Spinal cord (tissue), 10 donors: ENCODE measurements around the gene TEFM. TPM values are rescaled to one million over a fixed set of nuclear protein-coding genes. Genes with fewer than 3 reads are reported as not detected.
"Not testable (repeated sequence)": the region's sequence is repeated elsewhere in the genome, so short reads cannot be mapped to it uniquely, and the experiment has no call there.

Source experiments
- DNase-seq, 6 donors: peaks; one replicate each; pipeline versions ENCODE4 v3.0.0 to v3.0.0-alpha.2; 2013 to 2015; ENCODE audit warnings: low spot score in 6 of 6, low read depth in 4 of 6
- H3K27ac ChIP-seq: one replicate; pipeline ENCODE4 v1.5.1; 2013; ENCODE audit warnings: low read depth, low read length, control low read depth
- H3K27me3 ChIP-seq: one replicate; pipeline ENCODE4 v1.6.1; 2013; ENCODE audit warnings: low read length; ENCODE audit not compliant: control insufficient read depth, insufficient read depth
- H3K36me3 ChIP-seq: one replicate; pipeline ENCODE4 v1.6.1; 2013; ENCODE audit warnings: low read length; ENCODE audit not compliant: control insufficient read depth, insufficient read depth
- H3K4me1 ChIP-seq: one replicate; pipeline ENCODE4 v1.6.1; 2013; ENCODE audit warnings: low read length; ENCODE audit not compliant: control insufficient read depth, insufficient read depth
- H3K4me3 ChIP-seq: one replicate; pipeline ENCODE4 v1.5.1; 2013; ENCODE audit warnings: low read depth, low read length, control low read depth
- H3K9me3 ChIP-seq: one replicate; pipeline ENCODE4 v1.6.1; 2013; ENCODE audit warnings: low read length; ENCODE audit not compliant: control insufficient read depth, insufficient read depth
- WGBS: methylation state at CpG from one replicate; pipeline ENCODE4 v1.1.5; 2013; ENCODE audit warnings: missing lambda C conversion rate; ENCODE audit not compliant: insufficient coverage; 5-methylcytosine and 5-hydroxymethylcytosine counted together
- polyA plus RNA-seq, 2 donors: library from polyadenylated mRNA; unstranded; fragments of 120-200 nt; gene quantifications; one replicate each; pipeline ENCODE4 v1.2.1, GENCODE V29; 2013; ENCODE audit not compliant: insufficient read length in 2 of 2
- total RNA-seq, 2 donors: library from RNA; depleted of rRNA in 1 of 2; stranded (reverse); fragments of 120-200 nt in 1 of 2; fragments of >200 nt in 1 of 2; gene quantifications; one replicate each; pipeline versions ENCODE4 v1.2.3 to v1.2.4, GENCODE V29; 2013 to 2014
- donor health status: healthy.

Gene TEFM
- total and polyA plus RNA-seq, 4 donors: 13.4 to 22.2 (median 18.4) TPM

GRCh38 chr17:30921544-30922196, 15.6 kb upstream of the TEFM start, which contains the start of gene ADAP2:
ADAP2 (plus strand) TSS chr17:30921945; CDS start chr17:30922015, 70 bp downstream.
- DNase-seq: peak in 2 of 6 donors; percentile 9 to 17
- Histone ChIP-seq H3K9me3 (no peaks in the 10 kb centered on the region), H3K4me3 (no peak within 1 kb of the TSS), H3K27me3 (peaks cover 46% of the 10 kb centered on the region), H3K36me3 (no peaks in the 10 kb centered on the region), H3K4me1 (peaks cover 10% of the 10 kb centered on the region), H3K27ac (no peak within 1 kb of the TSS)
- 2% methylated on average over 57 of the region's 60 CpGs for WGBS

DNA sequence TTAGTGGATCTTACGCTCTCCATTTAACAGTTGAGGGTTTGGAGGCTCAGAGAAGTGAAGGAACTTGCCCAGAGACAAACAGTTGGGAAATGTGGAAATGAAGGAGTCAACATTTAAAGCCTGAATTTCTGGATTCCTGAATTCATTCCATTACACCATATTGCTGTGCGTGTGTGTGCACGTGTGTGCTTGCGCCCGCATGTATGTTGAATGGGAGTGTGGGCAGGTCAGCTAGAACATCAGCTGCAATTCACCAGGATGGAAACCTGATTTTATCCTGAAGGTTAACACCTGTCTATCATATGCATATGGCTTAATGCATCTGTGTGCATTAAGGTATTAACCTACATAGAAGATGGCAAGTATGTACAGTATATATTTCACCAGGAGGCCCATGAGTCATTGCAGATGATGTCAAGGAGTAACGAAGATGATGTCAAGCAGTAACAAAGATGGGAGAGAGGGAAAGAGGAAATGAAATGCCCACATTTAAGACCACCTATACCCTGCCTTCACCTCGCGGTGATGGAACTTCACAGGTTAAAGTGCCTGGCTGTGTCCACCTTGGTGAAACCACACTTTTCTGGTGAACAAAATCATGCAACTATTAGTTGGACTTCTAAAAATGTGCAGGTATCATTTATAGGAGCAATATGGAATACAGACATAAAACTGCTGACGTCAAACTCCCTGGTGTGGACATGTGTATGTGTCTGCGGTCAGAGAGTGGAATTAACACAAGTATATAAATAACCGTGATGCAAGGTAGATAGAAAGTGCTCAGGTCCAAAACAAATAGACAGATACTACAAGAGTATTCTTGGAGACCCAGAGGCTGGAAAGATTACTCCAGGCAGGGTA, 14.9 kb upstream of the TEFM start:
- Histone ChIP-seq H3K27me3 (peaks cover 45% of the 10 kb centered on the region), H3K4me1 (peaks cover 10% of the 10 kb centered on the region), H3K9me3 (no peaks in the 10 kb centered on the region), H3K27ac (no peak overlapping the region), H3K36me3 (no peaks in the 10 kb centered on the region), H3K4me3 (no peak overlapping the region)
- no peak for DNase-seq
- WGBS: no CpG with 5 or more reads among the region's 11 CpGs

- no peak for DNase-seq
- Histone ChIP-seq H3K27me3 (peaks cover 44% of the 10 kb centered on the region), H3K4me1 (peaks cover 10% of the 10 kb centered on the region), H3K36me3 (no peaks in the 10 kb centered on the region), H3K9me3 (no peaks in the 10 kb centered on the region), H3K4me3 (no peak overlapping the region), H3K27ac (no peak overlapping the region)
- 82% methylated on average over 2 of the region's 4 CpGs for WGBS
These were observed 14.2 kb upstream of the TEFM start for GRCh38 chr17:30920282-30920681.

GRCh38 chr17:30917050-30917449, 11.0 kb upstream of the TEFM start:
- H3K27ac ChIP-seq: no peak overlapping the region

DNA sequence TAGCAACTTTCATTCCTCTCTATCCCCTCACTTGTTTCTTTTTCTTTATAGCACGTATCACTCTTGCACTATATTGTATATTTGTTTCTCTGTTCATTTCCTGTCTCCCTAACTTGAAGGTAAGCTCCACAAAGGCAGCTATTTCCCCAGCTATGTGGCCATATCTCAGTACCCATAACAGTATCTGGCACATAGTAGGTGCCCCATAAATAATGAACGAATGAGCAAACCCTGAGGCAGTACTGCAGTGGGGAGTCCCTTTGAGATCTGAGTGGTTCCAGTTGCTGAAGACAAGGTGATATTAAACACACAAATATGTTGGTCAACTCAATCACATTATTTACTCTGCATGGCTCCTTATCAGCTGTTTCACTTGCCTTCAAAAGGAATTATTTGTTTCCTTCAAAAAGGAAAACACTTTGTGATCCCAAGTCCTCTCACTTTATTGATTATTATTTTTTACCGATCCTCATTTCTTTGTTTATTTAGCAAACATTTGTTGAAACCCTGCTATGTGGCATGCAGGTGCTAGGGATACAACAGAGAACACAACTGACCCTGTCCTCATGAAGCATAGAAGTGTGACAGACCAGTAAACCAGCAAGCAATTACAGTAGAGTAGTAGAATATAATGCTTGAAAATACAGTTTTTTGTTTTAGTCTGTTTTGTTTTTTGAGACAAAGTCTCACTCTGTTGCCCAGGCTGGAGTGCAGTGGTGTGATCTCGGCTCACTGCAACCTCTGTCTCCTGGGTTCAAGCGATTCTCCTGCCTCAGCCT, 10.0 kb upstream of the TEFM start:
- Histone ChIP-seq H3K4me3 (no peak overlapping the region), H3K36me3 (no peaks in the 10 kb centered on the region), H3K27ac (no peak overlapping the region), H3K4me1 (no peaks in the 10 kb centered on the region), H3K27me3 (peaks cover 13% of the 10 kb centered on the region), H3K9me3 (no peaks in the 10 kb centered on the region)
- 80% methylated on average over 1 of the region's 5 CpGs for WGBS
- no peak for DNase-seq

More at GRCh38 chr17:30917050-30917449, 11.0 kb upstream of the TEFM start:
- peaks cover 3% of the 10 kb centered on the region for H3K4me1 ChIP-seq
- H3K27me3 ChIP-seq: peaks cover 20% of the 10 kb centered on the region
- DNase-seq: no peak
- H3K36me3 ChIP-seq: no peaks in the 10 kb centered on the region
- no peaks in the 10 kb centered on the region for H3K9me3 ChIP-seq
- H3K4me3 ChIP-seq: no peak overlapping the region

DNA sequence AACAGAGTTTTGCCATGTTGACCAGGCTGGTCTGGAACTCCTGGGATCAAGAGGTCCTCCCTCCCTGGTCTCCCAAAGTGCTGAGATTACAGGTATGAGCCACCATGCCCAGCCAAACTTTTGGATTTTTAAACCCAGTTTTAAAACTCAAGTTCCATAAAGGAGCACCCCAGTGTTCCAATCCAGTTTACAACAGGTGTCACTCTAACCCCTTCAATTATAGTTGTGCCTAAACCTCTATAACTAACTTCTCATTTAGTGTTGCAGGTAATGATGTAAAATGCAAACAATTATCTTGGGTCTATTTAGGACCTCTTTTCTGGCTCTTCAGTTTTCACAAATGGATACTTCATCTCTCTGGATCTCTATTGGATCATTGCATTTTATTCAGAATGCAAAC, 7.9 kb upstream of the TEFM start:
- Histone ChIP-seq H3K9me3 (no peaks in the 10 kb centered on the region), H3K4me1 (no peaks in the 10 kb centered on the region), H3K4me3 (no peak overlapping the region), H3K27ac (no peak overlapping the region), H3K36me3 (no peaks in the 10 kb centered on the region), H3K27me3 (peaks cover 2% of the 10 kb centered on the region)
- no peak for DNase-seq

DNA sequence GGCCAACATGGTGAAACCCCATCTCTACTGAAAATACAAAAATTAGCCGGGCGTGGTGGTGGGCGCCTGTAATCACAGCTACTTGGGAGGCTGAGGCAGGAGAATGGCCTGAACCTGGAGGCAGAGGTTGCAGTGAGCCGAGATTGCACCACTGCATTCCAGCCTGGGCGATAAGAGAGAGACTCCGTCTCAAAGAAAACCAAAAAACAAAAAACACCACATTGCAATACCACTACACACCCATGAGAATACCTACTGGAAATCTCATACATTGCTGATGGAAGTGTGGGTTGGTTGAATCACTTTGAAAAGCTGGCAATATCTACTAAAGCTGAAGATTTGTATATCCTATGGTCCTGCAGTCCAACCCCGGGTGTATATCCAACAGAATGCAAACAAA, 4.1 kb upstream of the TEFM start:
- not testable (repeated sequence) for H3K36me3 ChIP-seq, H3K27ac ChIP-seq, H3K27me3 ChIP-seq, DNase-seq, H3K9me3 ChIP-seq, H3K4me3 ChIP-seq
- H3K4me1 ChIP-seq: peaks cover 10% of the 10 kb centered on the region
- WGBS: 100% methylated on average over 3 of the region's 7 CpGs

- Histone ChIP-seq H3K9me3 (no peaks in the 10 kb centered on the region), H3K4me3 (no peak overlapping the region), H3K36me3 (no peaks in the 10 kb centered on the region), H3K27me3 (no peaks in the 10 kb centered on the region), H3K4me1 (peaks cover 15% of the 10 kb centered on the region), H3K27ac (no peak overlapping the region)
- WGBS: no CpG with 5 or more reads among the region's 3 CpGs
- DNase-seq: no peak
These were observed 2.8 kb upstream of the TEFM start for GRCh38 chr17:30908717-30909420.

GRCh38 chr17:30905742-30906100, 317 bp downstream of the TEFM start:
- H3K36me3 ChIP-seq: no peaks in the 10 kb centered on the region
- H3K4me1 ChIP-seq: peaks cover 15% of the 10 kb centered on the region
- no peaks in the 10 kb centered on the region for H3K27me3 ChIP-seq
- H3K9me3 ChIP-seq: no peaks in the 10 kb centered on the region
- 0% methylated on average over 11 of the region's 11 CpGs for WGBS
- peak overlapping the region; percentile 91 for H3K27ac ChIP-seq
- DNase-seq: peak in 3 of 6 donors; percentile 2 to 69 (median 30)
- H3K4me3 ChIP-seq: peak overlapping the region; percentile 94
